ENCODE data around the gene TNS1.

The TNS1 gene

DNA sequence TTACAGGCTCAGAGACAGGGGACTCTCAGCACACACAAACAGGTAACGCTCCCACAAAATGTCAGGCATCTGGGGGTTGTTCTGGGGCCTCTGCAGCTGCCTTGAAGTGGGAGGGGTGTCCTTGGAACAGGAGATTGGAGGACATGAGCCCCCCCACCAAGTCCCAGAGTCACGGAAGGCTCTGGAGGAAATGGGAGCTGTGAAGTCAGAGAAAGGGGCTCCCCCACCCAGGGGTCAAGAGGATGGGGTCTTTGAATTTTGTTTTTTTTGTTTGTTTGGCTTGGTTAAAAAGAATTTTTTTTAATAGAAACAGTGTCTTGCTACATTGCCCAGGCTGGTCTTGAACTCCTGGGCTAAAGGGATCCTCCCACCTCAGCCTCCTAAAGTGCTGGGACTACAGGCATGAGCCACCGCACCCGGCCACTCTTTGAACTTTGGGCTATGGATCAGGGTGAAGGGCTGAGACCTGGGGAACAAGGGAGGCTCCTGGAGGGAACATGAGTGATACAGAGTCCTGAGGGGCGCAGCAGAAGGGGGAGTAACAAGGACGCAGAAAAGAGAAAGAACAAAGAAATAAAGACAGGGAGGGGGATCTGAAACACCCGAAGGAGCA lies 46.8 kb downstream of the TNS1 start:
- no peak for DNase-seq

DNA sequence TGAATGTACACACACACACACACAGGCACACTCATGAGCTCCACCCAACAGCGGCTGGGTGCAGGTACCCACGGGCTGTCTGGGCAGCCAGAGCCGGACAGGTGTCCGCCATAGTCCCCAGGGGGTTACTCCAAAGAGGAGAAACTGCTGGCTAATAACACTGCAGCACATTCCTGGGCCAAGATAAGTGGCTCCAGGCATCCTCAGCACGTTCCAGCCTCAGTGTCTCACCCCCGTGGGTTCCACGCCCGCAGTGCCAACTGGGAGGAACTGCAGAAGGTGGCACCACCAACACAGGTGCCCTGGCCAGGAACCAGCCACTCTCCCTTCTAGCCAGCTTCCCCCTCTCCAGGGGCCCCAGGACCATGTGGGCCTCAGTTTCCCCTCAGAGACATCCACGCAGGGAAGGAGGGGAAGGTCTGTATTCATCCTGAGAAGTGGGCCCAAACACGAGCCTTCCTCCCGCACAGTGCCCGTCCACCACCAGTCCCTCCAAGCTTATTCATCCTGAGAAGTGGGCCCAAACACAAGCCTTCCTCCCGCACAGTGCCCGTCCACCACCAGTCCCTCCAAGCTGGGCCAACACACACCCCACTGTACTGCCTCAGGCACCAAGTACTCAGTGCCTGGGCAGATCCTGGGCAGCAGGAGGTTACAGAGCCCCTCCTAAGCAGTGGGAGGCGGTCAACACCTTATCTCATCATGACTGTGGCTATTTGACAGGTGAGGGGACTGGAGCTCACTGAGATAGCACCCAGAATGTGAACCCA lies 47.6 kb downstream of the TNS1 start:
- DNase-seq, result no peak

DNA sequence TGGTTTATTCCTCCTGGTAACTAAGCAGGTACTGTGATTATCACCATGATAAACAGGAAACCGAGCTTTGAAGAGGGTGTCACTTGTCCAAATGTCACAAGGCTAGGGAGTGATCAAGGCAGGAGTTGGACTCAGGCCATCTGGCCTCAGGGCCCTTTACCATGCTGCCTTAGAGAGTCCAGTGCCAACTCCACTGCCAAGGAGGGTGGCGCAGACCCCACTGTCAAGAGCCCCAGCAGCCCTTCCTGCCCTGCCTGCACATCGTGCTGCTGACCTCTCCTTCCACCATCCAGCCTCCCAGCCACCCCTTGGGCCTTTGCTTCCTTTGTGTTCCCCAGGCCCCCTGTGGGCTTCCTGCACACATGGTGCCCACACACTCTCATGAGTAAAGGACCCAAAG lies 48.3 kb downstream of the TNS1 start:
- DNase-seq, result no peak

DNA sequence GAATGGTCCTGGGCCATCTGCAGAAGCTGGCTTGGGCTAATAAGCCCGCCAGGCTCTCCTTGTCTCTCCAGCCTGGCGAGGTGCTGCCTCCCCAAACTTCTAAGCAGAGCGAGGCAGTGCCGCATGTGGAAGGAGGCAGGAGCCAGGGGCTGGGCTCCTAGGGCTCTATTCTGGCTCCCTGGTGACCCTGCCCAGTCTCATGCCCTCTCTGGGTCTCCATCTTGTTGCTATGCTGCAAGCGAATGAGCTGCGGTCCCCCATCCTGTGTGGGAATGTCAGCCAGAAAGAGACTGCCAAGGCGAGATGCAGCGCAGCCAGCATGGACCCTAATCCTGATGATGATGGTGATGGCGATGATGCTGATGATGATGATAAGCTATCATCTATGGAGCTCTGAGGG lies 48.7 kb downstream of the TNS1 start:
- DNase-seq, result no peak

DNA sequence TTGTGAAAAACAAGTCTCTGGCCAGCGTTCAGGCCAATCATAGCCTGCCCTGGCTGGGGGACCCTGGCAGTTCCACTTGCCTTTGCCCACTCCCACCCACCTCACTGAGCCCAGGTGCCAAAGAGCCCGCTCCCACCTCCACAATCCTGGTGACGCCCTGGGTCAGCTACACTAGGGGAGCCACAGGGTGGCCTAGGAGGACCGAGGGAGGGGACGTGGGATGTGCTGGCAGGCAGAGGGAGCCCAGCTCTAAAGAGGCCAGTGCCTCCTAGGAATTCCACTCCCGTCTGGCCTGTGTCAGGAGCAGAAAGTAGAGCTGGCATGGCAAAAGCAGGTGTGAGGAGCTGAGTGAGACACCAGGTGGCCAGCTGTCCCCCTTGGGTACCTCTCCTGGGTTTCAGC lies 49.3 kb downstream of the TNS1 start:
- DNase-seq, result no peak

DNA sequence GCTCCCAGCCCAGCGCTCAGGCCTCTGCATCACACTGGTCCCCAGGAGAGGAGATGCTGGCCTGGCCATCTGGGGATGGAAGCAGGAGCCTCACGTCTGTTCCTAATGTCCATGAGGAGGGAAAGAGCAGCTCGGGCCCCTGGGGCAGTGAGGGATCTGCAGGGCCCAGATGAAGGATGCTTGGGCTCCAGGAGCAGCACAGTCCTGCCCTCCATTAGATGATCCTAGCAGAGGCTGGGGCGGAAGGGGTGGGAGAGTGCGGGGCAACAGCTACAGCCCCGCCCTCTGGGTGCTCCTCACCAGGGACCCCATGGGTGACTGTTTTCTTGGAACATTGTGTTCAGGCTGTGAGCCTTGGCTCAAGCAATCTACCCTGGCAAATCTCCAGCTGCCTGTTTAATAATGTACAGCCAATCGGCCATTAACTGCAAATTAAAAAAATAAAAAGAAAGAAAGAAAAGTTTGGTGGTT lies 49.7 kb downstream of the TNS1 start:
- no peak for DNase-seq

DNA sequence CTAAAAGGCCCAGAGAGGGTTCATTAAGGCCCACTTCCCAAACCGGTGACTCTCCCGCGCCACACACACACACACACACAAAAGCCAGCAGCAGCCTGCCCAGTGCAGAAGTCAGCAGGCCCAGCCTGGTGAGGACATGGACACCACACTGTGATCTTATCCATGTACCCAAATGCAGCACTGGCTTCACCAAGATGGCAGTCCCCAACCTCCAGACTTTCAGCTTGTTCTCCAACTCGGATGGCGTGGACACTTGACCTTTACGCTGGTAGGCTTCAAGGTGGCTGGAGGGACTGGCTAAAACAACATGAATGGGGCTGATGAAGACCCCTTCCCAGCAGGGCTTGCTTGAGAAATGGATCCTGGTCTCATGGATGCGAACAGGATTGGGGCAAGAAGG lies 50.4 kb downstream of the TNS1 start:
- DNase-seq, result no peak

DNA sequence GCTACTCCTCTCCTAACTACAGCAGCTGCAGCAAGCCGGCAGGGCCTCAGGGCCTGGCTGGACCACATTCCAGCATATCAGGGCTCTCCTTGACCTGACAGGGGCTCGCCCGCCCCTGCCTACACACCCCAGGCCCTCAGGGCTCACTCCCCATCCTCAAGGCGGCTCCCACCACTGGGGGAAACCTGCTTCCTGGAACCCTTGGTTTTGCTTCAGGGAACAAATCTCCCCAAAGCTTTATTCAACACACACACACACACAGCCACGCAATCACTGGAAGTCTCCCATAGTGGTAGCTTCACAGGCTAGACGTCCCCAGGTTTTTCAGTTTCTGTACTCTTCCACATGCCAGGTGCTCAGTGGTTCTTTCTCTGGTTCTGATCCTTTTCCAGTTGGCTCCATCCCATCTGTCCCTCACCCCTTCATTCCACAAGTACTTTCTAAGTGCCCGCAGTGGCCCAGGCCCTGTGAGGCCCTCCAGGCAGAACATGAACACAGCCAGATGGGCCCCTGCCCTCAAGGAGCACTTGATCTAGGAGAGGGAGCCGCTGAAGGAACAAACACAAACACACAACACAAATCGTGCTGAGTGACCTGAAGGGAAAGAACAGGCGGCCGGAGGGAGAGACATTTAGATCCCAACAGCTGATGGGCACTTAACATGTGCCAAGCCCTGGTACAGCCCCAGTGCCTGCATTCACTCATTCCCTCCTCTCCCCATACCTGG lies 51.1 kb downstream of the TNS1 start:
- no peak for DNase-seq

DNA sequence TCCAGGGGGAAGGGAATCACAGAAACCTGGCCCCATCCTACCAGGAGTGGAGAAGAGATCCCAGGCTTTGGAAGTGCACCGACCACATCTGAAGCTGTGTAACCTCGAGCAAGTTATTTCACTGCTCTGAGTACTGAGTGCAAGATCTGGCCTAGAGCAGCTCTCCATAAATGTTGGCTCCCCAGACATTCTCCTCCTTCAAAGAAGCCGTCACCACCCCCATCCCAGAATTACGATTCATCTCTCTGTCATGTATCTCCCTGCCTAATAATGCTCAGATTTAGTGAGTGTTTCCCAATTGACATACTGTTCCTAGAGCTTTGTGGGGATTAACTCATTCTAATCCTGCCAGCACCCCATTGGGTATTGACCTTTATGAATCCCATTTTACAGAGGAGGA lies 51.7 kb downstream of the TNS1 start:
- no peak for DNase-seq

DNA sequence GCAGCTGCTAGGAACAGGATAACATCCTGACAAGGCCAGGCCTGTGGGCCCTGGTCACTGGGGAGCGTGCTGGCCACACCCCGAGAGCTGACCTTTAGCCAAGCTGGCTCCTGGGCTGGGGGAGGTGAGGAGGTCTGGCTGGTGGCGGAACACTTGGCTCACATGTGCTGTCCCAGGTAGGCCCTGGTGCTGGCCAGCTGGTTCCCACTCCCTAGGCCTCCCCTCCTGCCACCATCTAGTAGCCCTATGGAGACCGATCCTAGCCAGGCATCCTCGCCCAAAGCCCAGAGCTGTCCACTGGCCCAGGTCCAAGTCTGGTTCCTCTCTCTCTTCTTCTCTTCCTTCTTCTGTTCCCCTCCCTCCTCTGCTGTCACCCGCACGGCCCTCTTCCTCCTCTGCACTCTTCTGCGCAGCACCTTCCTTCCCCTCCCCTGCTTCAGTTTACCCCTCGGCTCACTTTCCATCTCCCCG lies 52.4 kb downstream of the TNS1 start:
- no peak for DNase-seq

DNA sequence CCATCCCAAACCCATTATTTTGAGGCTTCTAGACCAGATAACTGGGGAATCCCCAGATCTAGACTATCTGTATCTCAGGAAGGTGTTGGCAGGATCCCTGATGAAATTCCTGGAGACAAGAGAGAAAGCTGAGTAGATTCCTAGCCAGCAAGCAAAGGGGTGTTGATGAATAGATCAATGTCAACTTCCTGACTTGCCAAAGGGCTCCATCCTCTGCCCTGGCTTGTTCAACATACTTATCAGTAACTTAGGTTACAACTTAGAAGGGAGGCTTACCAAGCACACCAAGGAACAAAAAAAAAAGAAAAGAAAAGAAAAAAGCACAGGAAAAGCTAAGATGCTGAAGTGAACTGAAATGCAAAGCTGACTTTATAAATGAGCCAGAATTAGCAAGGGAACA lies 53.3 kb downstream of the TNS1 start:
- no peak for DNase-seq

DNA sequence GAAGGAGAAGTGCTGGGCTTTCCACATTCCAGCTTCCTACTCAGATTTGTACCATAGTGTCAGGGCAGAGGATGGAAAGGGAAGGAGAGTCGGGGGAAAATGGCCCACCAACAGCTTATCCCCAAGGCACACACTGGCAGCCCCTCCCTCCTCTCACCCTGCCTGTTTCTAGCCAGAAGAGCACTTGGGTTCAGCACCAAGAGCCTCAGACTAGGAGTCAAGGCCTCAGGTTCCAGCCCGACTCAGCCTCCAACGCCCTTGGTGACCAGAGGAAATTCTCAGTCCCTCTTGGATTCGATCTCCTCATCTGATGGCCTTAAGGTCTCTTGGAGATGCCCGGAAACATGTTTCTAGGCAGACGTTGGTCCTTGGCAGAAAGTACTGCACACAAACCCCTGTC lies 53.9 kb downstream of the TNS1 start:
- DNase-seq, result no peak

DNA sequence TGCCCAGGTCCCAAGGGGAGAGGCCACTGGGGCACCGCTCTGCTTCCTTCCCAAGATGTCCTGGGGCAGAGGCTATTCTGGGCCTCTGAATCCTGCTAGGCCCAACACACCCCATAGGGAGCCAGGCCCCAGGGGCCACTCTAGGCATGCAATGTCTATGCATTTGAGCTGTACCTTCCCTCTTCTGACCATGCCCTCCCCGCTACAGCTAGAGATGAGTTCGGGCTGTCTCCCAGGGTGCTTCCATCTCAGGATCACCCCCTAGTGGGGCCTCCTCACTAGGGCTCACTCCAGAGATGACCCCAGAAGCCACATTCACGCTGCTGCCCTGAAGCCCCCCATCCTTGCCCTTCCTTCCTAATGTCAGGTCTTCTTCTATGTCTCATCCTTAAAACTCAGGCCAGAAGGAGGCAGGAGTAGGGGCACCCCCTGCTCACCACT lies 54.4 kb downstream of the TNS1 start:
- no peak for DNase-seq

DNA sequence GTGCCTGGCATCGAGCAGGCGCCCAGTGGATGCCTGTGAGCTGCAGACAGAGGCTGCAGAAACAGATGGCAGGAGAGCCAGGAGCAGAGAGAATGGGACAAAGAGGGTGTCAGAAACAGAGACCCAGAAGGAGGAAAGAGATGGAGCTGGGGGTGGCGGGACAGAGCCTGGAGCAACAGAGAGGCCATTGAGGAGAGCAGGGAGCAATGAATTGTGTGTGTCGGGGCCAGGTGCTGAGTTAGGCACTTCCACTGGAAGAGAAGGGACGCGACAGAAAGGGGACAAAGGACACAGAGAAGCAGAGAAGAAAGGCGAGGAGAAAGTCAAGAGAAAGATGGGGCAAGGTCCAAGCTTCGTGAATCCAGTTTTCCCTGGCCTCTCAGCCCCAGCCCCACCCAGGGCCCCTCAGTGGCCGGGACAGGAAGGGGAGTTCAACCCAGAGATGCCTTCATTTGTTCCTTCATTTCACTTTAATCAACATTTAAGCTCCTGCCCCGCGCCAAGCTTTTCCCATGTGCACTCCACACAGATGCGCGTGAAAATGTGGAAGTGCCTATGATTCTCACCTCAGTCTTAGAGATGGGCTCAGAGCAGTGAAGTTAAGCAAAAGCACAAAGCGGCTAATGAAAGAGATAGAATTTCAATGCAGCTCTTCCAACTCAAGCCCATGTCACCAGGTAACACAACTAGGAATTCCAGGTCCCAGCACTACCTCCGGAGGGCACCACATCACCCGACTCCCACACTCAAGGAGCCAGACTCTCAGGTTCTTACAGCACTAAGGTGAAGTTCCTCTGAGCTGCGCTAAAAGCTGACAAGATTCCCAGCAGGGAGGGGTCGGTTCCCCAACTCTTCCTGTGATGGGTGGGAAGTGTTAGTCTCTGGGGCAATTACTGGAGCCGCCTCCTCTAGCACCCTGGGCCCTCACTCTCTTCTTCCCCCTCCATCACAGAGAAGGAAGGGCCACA lies 55.1 kb downstream of the TNS1 start:
- DNase-seq, result no peak

DNA sequence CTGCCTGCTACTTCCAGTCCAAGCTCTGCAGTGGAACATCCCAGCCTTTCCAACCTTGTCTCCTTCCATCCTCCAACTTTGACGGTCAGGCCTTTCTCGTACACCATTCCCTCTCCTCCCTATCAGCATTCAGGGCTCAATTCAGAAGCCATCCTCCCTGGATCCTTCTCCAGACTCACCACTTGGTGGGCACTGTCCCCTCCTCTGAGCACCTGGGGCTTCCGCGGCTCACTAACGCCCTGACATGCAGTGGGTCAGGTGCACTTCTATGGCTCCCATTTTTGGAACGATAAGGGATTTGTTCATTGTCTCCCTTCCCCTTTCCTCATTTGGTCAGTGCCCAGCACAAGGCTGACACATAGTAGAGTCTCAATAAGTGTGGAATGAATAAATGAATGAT lies 56.7 kb downstream of the TNS1 start:
- no peak for DNase-seq

DNA sequence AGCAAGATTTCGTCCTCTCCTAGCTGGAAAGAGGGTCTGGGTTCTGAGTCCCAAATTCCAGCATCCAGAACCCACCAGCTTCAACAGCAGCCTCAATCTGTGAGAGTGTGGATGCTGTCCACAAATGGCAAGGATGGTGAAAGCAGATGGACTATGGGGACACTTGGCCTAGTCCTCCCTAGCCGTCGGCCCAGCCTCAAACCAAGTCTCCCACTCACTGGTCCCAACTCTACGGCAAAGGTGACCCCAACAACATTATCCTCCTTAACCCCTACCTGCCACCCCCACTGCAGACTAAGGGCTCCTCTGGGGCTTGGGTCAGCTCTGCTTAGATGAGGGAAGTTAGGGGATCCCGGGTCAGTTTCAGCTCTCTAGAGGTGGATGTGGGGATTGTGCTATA lies 57.3 kb downstream of the TNS1 start:
- no peak for DNase-seq

DNA sequence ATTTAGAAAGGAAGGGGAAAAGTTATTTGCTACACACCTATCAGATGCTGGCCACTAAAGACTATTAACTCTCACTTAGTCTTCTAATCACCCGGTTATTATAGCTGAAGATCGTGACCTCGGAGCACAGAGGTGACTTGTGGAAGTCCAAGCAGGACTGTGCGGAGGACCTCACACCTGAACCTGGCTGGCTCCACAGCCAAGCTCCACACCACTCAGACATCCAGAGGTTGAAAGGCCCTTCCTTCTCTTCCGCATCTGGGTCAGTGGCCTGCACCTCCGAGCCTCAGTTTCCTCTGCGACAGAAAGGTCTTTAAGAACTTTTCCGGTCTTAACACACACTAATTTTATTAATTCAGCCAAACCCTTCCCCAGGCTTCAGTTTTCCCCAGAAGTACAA lies 57.9 kb downstream of the TNS1 start:
- DNase-seq, result no peak

DNA sequence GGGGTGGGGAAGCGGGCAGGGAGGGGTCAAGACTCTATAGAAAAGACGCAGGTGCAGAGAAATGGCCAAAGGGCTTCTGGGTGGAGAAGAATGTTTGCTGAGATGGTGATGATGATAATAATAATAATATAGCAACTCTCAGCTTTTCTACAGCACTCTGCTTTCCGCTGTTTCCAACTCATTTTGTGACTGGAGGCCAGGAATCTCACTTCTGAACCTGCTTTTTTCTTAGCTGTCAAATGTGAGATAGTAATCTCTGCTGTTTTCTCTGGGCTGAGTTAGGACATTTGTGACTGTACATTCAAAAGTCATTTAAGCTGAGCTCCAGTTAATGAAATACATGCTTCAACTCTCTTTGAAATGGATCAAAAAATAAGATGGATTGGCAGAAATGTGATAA lies 58.4 kb downstream of the TNS1 start:
- DNase-seq, result no peak

DNA sequence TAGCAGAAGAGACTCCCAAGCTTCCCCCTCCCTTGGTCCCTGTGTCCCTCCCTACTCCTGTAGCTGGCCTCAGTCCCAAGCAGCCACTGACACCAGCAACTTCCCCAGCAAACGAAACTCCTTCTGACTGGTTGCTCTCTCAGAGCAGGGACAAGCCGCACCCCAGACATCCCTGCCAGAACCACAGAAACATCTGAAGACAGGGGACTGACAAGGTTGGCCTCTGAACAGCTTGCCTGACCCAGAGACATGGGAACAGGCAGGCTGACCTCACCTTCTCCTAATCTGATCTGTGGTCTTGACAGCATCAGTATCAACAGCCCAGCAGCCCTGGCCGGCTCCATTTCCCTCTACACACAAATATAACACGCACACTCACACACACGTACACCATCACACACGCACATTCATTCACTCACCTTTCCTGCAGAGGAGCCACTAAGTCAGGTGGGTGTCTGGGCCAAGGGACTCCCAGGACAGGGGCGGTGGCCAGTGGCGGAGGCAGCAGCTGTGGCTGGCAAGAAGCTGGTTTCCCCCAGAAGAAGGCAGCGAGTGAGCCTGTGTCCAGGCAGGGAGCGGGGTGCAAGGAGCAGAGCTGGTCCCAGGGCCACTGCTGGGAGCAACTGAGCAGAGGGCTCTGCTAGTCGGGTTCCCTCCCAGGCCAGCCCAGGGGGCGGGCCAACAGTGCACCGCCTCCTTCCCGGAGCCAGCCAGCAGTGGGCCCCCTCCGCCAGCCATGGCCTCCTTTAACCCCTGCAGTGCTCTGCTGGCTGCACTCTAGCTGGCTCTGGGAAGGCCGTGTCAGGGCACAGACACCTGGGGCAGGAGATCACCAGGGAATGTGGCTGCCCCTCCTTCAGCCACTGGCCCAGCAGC lies 59.1 kb downstream of the TNS1 start:
- DNase-seq, result no peak

DNA sequence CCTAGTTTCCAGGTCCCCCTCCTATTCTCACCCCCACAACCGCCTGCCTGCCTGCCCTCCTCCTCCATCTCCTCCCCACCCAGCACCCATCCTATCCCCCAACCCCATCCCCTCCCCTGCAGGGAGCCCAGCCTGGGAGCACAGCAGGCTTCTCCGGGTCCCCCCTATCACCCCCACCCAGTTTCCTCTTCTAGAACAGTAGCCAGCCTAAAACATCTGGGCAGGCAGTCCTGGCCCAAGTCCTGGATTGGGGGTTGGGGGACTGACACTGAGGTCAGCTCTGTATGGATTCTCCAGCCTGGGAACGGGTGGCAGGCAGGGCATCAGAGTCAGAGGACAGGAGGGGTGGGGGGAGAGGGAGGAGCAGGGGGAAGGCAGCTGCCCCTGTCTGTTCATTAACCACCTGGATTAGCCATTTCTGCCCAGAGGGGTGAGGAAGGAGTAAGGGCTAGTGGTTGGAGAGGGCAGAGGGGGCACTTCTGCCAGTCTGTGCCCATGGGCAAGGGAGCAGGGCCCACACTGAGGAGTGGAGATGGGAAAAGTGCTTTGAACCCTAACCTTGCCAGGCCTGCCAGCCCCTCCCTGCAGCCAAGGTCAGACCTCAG lies 60.0 kb downstream of the TNS1 start:
- no peak for DNase-seq
